Measurements from ENCODE around the gene HMBS. TPM values are rescaled to one million over a fixed set of nuclear protein-coding genes. Genes with fewer than 3 reads are reported as not detected.

HMBS gene
- total and polyA plus RNA-seq, 2 of the 8 experiments (the other 6 are each of a cell fraction or from before 2014, with no cell fraction given) = 69.3 to 109 TPM

DNA sequence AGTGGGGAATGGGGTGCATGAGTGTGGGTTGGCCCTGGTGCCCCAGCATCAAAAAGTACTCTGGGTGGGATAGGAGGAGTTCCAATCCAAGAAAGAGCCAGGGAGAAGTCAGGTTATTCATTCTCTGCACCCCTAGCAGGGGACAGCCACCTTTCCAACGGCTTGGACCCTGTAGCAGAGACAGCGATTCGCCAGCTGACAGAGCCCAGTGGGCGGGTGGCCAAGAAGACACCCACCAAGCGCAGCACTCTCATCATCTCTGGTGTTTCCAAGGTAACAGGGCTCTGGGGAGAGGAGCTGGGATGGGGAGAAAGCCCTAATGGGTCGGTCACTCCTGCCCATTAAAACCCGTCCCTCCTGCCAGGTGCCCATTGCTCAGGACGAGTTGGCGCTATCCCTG lies 29.0 kb downstream of the HMBS start:
- Histone ChIP-seq H4K20me1 (replicated peaks in 1 of 2; ENCODE audit: control insufficient read depth in 1 of 2, insufficient read depth in 2 of 2, low read length in 2 of 2) (no peaks in the 10 kb centered on the region), H3K14ac (ENCODE audit: insufficient read length) (no peak overlapping the region), H3K27me3 (replicated peaks in 1 of 4; ENCODE audit: control insufficient read depth in 3 of 4, extremely low read depth in 1 of 4, insufficient read depth in 3 of 4, low read length in 3 of 4) (peaks cover 0 to 6% (median 4%) of the 10 kb centered on the region in 4 experiments; a peak in 6 of 7 replicates), H3K9me3 (ENCODE audit: insufficient read depth in 2 of 2, low read depth in 1 of 2, low read length in 1 of 2) (no peaks in the 10 kb centered on the region), H3K27ac (ENCODE audit: low read depth, low read length) (no peak overlapping the region), H2BK15ac (ENCODE audit: low read length) (no peak overlapping the region), H3K4me3 (ENCODE audit: extremely low read depth in 1 of 4, insufficient read depth in 2 of 4, low read depth in 3 of 4, low read length in 4 of 4) (no peak overlapping the region), H3K23me2 (ENCODE audit: low read depth, low read length) (no peaks in the 10 kb centered on the region), H2AK5ac (ENCODE audit: low read depth, low read length) (no peak overlapping the region), H3K4me2 (ENCODE audit: insufficient read depth in 1 of 2, low read depth in 2 of 2, low read length in 2 of 2) (no peak overlapping the region), H3K56ac (replicated peaks; ENCODE audit: insufficient read length, low read depth, low read length) (no peak overlapping the region), H2AFZ (ENCODE audit: low read length) (no peak overlapping the region), H3K23ac (ENCODE audit: insufficient read length) (no peak overlapping the region), H2BK20ac (ENCODE audit: low read length) (no peak overlapping the region), H3K4ac (replicated peaks; ENCODE audit: insufficient read length, low read depth, low read length) (no peak overlapping the region), H3K79me1 (ENCODE audit: low read depth, low read length) (no peaks in the 10 kb centered on the region; the same call in 1 of the 2 replicates), H2BK5ac (ENCODE audit: low read depth, low read length) (no peak overlapping the region), H3K9ac (replicated peaks in 1 of 4; ENCODE audit: extremely low read depth in 1 of 4, low read depth in 3 of 4, low read length in 3 of 4) (no peak overlapping the region), H4K5ac (ENCODE audit: insufficient read length, low read depth, low read length) (no peak overlapping the region), H3K36me3 (ENCODE audit: control insufficient read depth in 2 of 4, insufficient read depth in 4 of 4, low read length in 3 of 4) (no peaks in the 10 kb centered on the region; a peak in 1 of 8 replicates), H4K8ac (ENCODE audit: extremely low read depth, insufficient read depth, low read length) (0 out of 2 replicates have a peak overlapping the region, but pooled peaks have one; percentile 4), H3K79me2 (ENCODE audit: control insufficient read depth in 1 of 2, insufficient read depth in 2 of 2, low read length in 2 of 2) (no peaks in the 10 kb centered on the region), H2BK120ac (replicated peaks; ENCODE audit: low read depth, low read length) (no peak overlapping the region), H4K91ac (replicated peaks; ENCODE audit: insufficient read length, low read length) (no peak overlapping the region), H3K18ac (ENCODE audit: extremely low read depth, low read length) (no peak overlapping the region), H3K4me1 (replicated peaks in 1 of 4; ENCODE audit: control insufficient read depth in 3 of 4, insufficient read depth in 4 of 4, low read length in 3 of 4) (peaks cover 0 to 4% (median 0%) of the 10 kb centered on the region in 4 experiments; a peak in 1 of 7 replicates), H2BK12ac (ENCODE audit: low read depth, low read length) (no peak overlapping the region)
- WGBS, 2 experiments (ENCODE audit: extremely low coverage in 1 of 2, insufficient coverage in 1 of 2, insufficient read length in 1 of 2, insufficient replicate concordance in 2 of 2, low coverage in 1 of 2, low lambda C conversion rate in 2 of 2, missing lambda C conversion rate in 1 of 2) = 96% methylated on average over 9 of the region's 9 CpGs; no CpG with 5 or more reads in 1 of the 2 experiments
- DNase-seq (ENCODE audit: low read depth in 1 of 2, low spot score in 2 of 2) (no peak), FAIRE-seq (no peak)
- POLR2A ChIA-PET (ENCODE audit: partially characterized antibody) = interaction anchor here (10.6 kb wide), 1 partner anchor 20 kb away, joined by 139 read pairs; a partner anchor contains a TSS
- CTCF ChIA-PET (ENCODE audit: partially characterized antibody) = interaction anchor here (1.2 to 5.4 kb wide), 2 partner anchors 14 to 21 kb away, joined by 3 to 25 read pairs; no protein-coding TSS in a partner anchor
- TF ChIP-seq SP1 (IDR thresholded peaks at IDR 0.05; ENCODE audit: low read depth, low read length) (no peak), SP2 (IDR thresholded peaks at IDR 0.05; ENCODE audit: low read length) (no peak), NANOG (IDR thresholded peaks at IDR 0.05; ENCODE audit: insufficient read depth, low read depth, low read length, poor library complexity, severe bottlenecking) (no peak), CBX5 (IDR thresholded peaks at IDR 0.05; ENCODE audit: low read depth, low read length) (no peak), SAP30 (IDR thresholded peaks at IDR 0.05; ENCODE audit: insufficient read depth, insufficient replicate concordance, low read length) (no peak), CEBPB (IDR thresholded peaks at IDR 0.05; ENCODE audit: low read depth, low read length) (no peak), KDM5A (IDR thresholded peaks at IDR 0.05; ENCODE audit: low read length) (no peak), SRF (IDR thresholded peaks at IDR 0.05; ENCODE audit: low read depth, low read length) (no peak), YY1 (IDR thresholded peaks at IDR 0.05; ENCODE audit: low read depth, low read length) (no peak), BACH1 (IDR thresholded peaks at IDR 0.05; ENCODE audit: low read length) (no peak), POLR2AphosphoS5 (IDR thresholded peaks at IDR 0.05; ENCODE audit: low read depth, low read length) (no peak), RXRA (IDR thresholded peaks at IDR 0.05; ENCODE audit: insufficient read depth, low read depth, low read length) (no peak)
- TF ChIP-seq, protein P1, sequence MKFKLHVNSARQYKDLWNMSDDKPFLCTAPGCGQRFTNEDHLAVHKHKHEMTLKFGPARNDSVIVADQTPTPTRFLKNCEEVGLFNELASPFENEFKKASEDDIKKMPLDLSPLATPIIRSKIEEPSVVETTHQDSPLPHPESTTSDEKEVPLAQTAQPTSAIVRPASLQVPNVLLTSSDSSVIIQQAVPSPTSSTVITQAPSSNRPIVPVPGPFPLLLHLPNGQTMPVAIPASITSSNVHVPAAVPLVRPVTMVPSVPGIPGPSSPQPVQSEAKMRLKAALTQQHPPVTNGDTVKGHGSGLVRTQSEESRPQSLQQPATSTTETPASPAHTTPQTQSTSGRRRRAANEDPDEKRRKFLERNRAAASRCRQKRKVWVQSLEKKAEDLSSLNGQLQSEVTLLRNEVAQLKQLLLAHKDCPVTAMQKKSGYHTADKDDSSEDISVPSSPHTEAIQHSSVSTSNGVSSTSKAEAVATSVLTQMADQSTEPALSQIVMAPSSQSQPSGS (IDR thresholded peaks at IDR 0.05; ENCODE audit: low read length) = no peak
